Stimulated activated naive CD8-positive, alpha-beta T cell treated with anti-CD3 and anti-CD28 coated beads, Interleukin-15, Interleukin-2, amounts not matched to agents 100 U/mL and 50 U/mL, for 24 hours (primary cell): Measurements from ENCODE around the gene UNC13C.

Experiments used
- ATAC-seq: fragments of 150-1000 bp; cut with Tn5 transposase; one replicate; pipeline ENCODE4 v1.10.0; 2021
- DNase-seq: peaks from one replicate; pipeline ENCODE4 v3.0.0; 2021

The UNC13C gene

GRCh38 chr15:54567408-54568035, 589.3 kb downstream of the UNC13C start:
- ATAC-seq: no peak
- no peak for DNase-seq

GRCh38 chr15:54568381-54568780, 590.1 kb downstream of the UNC13C start:
- ATAC-seq: no peak
- DNase-seq: no peak

- ATAC-seq (no peak), DNase-seq (no peak)
Measured at GRCh38 chr15:54571576-54571975, 593.3 kb downstream of the UNC13C start.

- no peak for DNase-seq
- ATAC-seq: no peak
Measured at GRCh38 chr15:54575586-54575985, 597.3 kb downstream of the UNC13C start.

GRCh38 chr15:54576298-54576935, 598.2 kb downstream of the UNC13C start:
- no peak for ATAC-seq
- no peak for DNase-seq

- ATAC-seq (no peak), DNase-seq (no peak)
Measured at GRCh38 chr15:54577476-54578250, 599.4 kb downstream of the UNC13C start.

GRCh38 chr15:54579855-54580254, 601.6 kb downstream of the UNC13C start:
- DNase-seq: no peak
- no peak for ATAC-seq

GRCh38 chr15:54580643-54581042, 602.4 kb downstream of the UNC13C start:
- no peak for ATAC-seq

GRCh38 chr15:54582863-54583643, 604.8 kb downstream of the UNC13C start:
- no peak for ATAC-seq
- DNase-seq: no peak

More at GRCh38 chr15:54580643-54581042, 602.4 kb downstream of the UNC13C start:
- no peak for DNase-seq

- no peak for DNase-seq
- no peak for ATAC-seq
Measured at GRCh38 chr15:54585063-54585462, 606.8 kb downstream of the UNC13C start.

GRCh38 chr15:54594115-54594514, 615.9 kb downstream of the UNC13C start:
- ATAC-seq: no peak
- DNase-seq: peak; percentile 5

GRCh38 chr15:54599386-54599785, 621.1 kb downstream of the UNC13C start:
- ATAC-seq (no peak), DNase-seq (no peak)

- ATAC-seq (no peak), DNase-seq (no peak)
Measured at GRCh38 chr15:54605043-54605442, 626.8 kb downstream of the UNC13C start.

- DNase-seq: no peak
- ATAC-seq: no peak
Measured at GRCh38 chr15:54605556-54605955, 627.3 kb downstream of the UNC13C start.

- no peak for DNase-seq
- no peak for ATAC-seq
Measured at GRCh38 chr15:54608876-54609835, 630.9 kb downstream of the UNC13C start.

GRCh38 chr15:54618120-54618519, 639.9 kb downstream of the UNC13C start:
- no peak for ATAC-seq

GRCh38 chr15:54619180-54619579, 640.9 kb downstream of the UNC13C start:
- DNase-seq (no peak), ATAC-seq (no peak)

More at GRCh38 chr15:54618120-54618519, 639.9 kb downstream of the UNC13C start:
- DNase-seq: no peak

- ATAC-seq (no peak), DNase-seq (no peak)
Measured at GRCh38 chr15:54620916-54621315, 642.7 kb downstream of the UNC13C start.

- no peak for ATAC-seq
- no peak for DNase-seq
Measured at GRCh38 chr15:54636147-54636546, 657.9 kb downstream of the UNC13C start.

GRCh38 chr15:54638666-54639065, 660.4 kb downstream of the UNC13C start:
- ATAC-seq: no peak

GRCh38 chr15:54640873-54641272, 662.6 kb downstream of the UNC13C start:
- DNase-seq (no peak), ATAC-seq (no peak)

More at GRCh38 chr15:54638666-54639065, 660.4 kb downstream of the UNC13C start:
- no peak for DNase-seq
